ENCODE data around the gene FNDC11. TPM values are rescaled to one million over a fixed set of nuclear protein-coding genes. Genes with fewer than 3 reads are reported as not detected.

FNDC11 gene
- total and polyA plus RNA-seq, 2 of the 13 experiments (the other 11 are each of a cell fraction or from before 2014, with no cell fraction given) = 0.07 TPM; not detected in 1

DNA sequence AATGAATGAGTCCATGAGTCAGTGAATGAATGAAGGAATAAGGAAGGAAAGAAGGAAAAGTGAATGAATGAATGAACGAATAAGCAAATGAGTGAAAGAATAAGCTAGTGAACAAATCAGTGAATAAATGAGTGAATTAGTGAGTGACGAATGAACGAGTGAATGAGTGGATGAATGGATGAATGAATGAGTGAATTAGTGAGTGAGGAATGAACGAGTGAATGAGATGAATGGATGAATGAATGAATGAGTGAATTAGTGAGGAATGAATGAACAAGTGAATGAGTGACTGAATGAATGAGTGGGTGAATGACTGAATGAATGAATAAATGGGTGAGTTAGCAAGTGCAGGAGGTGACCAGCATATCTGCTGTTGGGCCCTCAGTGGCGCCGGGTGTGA, 10.2 kb upstream of the FNDC11 start:
- FAIRE-seq (peak; percentile 43), ATAC-seq (no peak), DNase-seq (ENCODE audit: low spot score) (no peak)
- Histone ChIP-seq H3K4me2 (ENCODE audit: low read depth, low read length) (peak overlapping the region; percentile 42; the same call in 1 of the 2 replicates), H2AFZ (ENCODE audit: low read length) (no peak overlapping the region), H3K9me3 (ENCODE audit: low read length) (no peaks in the 10 kb centered on the region), H3K27ac (ENCODE audit: extremely low read length, insufficient read depth, low read length) (no peak overlapping the region), H3K9ac (ENCODE audit: insufficient read depth, low read depth, low read length) (no peak overlapping the region), H3K27me3 (ENCODE audit: control insufficient read depth in 1 of 2, insufficient read depth in 2 of 2, low read length in 2 of 2) (peaks cover 52 to 97% of the 10 kb centered on the region in 2 experiments), H3K4me3 (replicated peaks in 1 of 3; ENCODE audit: insufficient read depth in 1 of 3, low read depth in 2 of 3, low read length in 3 of 3) (peak overlapping the region in 1 of 3 experiments; percentile 41; a peak in 1 of 6 replicates), H4K20me1 (ENCODE audit: insufficient read depth, low read length) (no peaks in the 10 kb centered on the region; the same call in 1 of the 2 replicates), H3K4me1 (ENCODE audit: insufficient read depth, low read length) (peaks cover 32% of the 10 kb centered on the region), H3K79me2 (ENCODE audit: insufficient read depth, low read length) (no peaks in the 10 kb centered on the region), H3K36me3 (replicated peaks in 1 of 2; ENCODE audit: control insufficient read depth in 1 of 2, insufficient read depth in 2 of 2, low read length in 2 of 2) (no peaks in the 10 kb centered on the region)
- ChIA-PET CTCF (ENCODE audit: low intra/inter-chr PET ratio, low total read pairs) (no interaction called here), POLR2A (interaction anchor here (0.8 to 1.2 kb wide), 4 partner anchors 9 to 30 kb away, joined by 3 to 5 read pairs (median 4); partner anchors contain the start of genes HELZ2 and PPDPF)
- BruUV-seq (replicated peaks) = no TSS peak
- in situ Hi-C loops (cut with HindIII; ENCODE audit: extremely low pct_ligation_motif_present, low pct_unique_long_range_greater_than_20kb) (no loop called here), intact Hi-C loops (cut with micrococcal nuclease; ENCODE audit: unreplicated experiment) (no loop called here)
- 0 out of 2 replicates have a peak, but pooled peaks have one; percentile 6 for TF ChIP-seq CREB1 (IDR thresholded peaks at IDR 0.05)
- no peak for TF ChIP-seq CREB1 (CRISPR knock-in tag; IDR thresholded peaks at IDR 0.05)
- peak; percentile 96 for TF ChIP-seq ZNF24 (IDR thresholded peaks at IDR 0.05)
- TF ChIP-seq, protein P1, sequence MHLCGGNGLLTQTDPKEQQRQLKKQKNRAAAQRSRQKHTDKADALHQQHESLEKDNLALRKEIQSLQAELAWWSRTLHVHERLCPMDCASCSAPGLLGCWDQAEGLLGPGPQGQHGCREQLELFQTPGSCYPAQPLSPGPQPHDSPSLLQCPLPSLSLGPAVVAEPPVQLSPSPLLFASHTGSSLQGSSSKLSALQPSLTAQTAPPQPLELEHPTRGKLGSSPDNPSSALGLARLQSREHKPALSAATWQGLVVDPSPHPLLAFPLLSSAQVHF (CRISPR knock-in tag; IDR thresholded peaks at IDR 0.05) = no peak
- TF ChIP-seq TRAFD1 (CRISPR knock-in tag; IDR thresholded peaks at IDR 0.05; ENCODE audit: borderline replicate concordance) = no peak
- TF ChIP-seq ARNT (IDR thresholded peaks at IDR 0.05) = peak; percentile 86; the same call in 1 of the 2 replicates
- TF ChIP-seq ZNF605 (CRISPR knock-in tag; IDR thresholded peaks at IDR 0.05) = no peak
- no peak for TF ChIP-seq ZNF234 (CRISPR knock-in tag; conservative IDR thresholded peaks at IDR 0.05)
- TF ChIP-seq, protein P2, sequence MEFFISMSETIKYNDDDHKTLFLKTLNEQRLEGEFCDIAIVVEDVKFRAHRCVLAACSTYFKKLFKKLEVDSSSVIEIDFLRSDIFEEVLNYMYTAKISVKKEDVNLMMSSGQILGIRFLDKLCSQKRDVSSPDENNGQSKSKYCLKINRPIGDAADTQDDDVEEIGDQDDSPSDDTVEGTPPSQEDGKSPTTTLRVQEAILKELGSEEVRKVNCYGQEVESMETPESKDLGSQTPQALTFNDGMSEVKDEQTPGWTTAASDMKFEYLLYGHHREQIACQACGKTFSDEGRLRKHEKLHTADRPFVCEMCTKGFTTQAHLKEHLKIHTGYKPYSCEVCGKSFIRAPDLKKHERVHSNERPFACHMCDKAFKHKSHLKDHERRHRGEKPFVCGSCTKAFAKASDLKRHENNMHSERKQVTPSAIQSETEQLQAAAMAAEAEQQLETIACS (CRISPR knock-in tag; IDR thresholded peaks at IDR 0.05) = no peak
- TF ChIP-seq MTF1 (CRISPR knock-in tag; IDR thresholded peaks at IDR 0.05) = no peak
- peak; percentile 28; the same call in 1 of the 2 replicates for TF ChIP-seq IKZF1 (IDR thresholded peaks at IDR 0.05)
- WGBS (ENCODE audit: low lambda C conversion rate) = 30% methylated on average over 6 of the region's 6 CpGs

Data from HepG2 (cell line).